Epithelial cell of prostate (primary cell): ENCODE data around the gene KLK15.

Experiments used
- DNase-seq: peaks from one replicate; pipeline ENCODE4 v3.0.0-alpha.2; 2011; ENCODE audit warnings: low read depth, low spot score
- H3K27ac ChIP-seq: fragments of 450-650 bp; 2 replicates; pipeline ENCODE4 v1.5.1; 2017; ENCODE audit warnings: mild to moderate bottlenecking

Gene KLK15

GRCh38 chr19:50844296-50844935, 11.0 kb upstream of the KLK15 start:
- H3K27ac ChIP-seq, result no peak overlapping the region

GRCh38 chr19:50843701-50844221, 10.4 kb upstream of the KLK15 start:
- DNase-seq, result no peak
- no peak overlapping the region for H3K27ac ChIP-seq

More at GRCh38 chr19:50844296-50844935, 11.0 kb upstream of the KLK15 start:
- no peak for DNase-seq

- no peak overlapping the region for H3K27ac ChIP-seq
- no peak for DNase-seq
Observed at GRCh38 chr19:50843205-50843604, 9.8 kb upstream of the KLK15 start.

GRCh38 chr19:50842130-50842529, 8.8 kb upstream of the KLK15 start:
- H3K27ac ChIP-seq, result no peak overlapping the region
- DNase-seq, result no peak

GRCh38 chr19:50839712-50840655, 6.6 kb upstream of the KLK15 start:
- H3K27ac ChIP-seq, result no peak overlapping the region
- DNase-seq, result no peak

GRCh38 chr19:50838239-50838638, 4.9 kb upstream of the KLK15 start:
- no peak overlapping the region for H3K27ac ChIP-seq
- no peak for DNase-seq

- no peak for DNase-seq
- no peak overlapping the region for H3K27ac ChIP-seq
Observed at GRCh38 chr19:50837300-50837699, 3.9 kb upstream of the KLK15 start.

- H3K27ac ChIP-seq, result no peak overlapping the region
- no peak for DNase-seq
Observed at GRCh38 chr19:50836543-50837195, 3.3 kb upstream of the KLK15 start.

GRCh38 chr19:50835785-50836542, 2.6 kb upstream of the KLK15 start:
- DNase-seq, result no peak
- no peak overlapping the region for H3K27ac ChIP-seq

GRCh38 chr19:50835103-50835784, 1.9 kb upstream of the KLK15 start:
- no peak overlapping the region for H3K27ac ChIP-seq
- DNase-seq, result no peak

GRCh38 chr19:50833802-50834167, 411 bp upstream of the KLK15 start:
- no peak for DNase-seq
- no peak overlapping the region for H3K27ac ChIP-seq

GRCh38 chr19:50832666-50833065, 708 bp downstream of the KLK15 start:
- no peak overlapping the region for H3K27ac ChIP-seq
- DNase-seq, result no peak

- DNase-seq, result no peak
Observed at GRCh38 chr19:50831026-50831396, 2.4 kb downstream of the KLK15 start.

GRCh38 chr19:50830266-50831025, 2.9 kb downstream of the KLK15 start:
- no peak for DNase-seq
- H3K27ac ChIP-seq, result no peak overlapping the region

More at GRCh38 chr19:50831026-50831396, 2.4 kb downstream of the KLK15 start:
- no peak overlapping the region for H3K27ac ChIP-seq

- H3K27ac ChIP-seq, result no peak overlapping the region
- no peak for DNase-seq
Observed at GRCh38 chr19:50829801-50830200, 3.6 kb downstream of the KLK15 start.

- DNase-seq, result no peak
- no peak overlapping the region for H3K27ac ChIP-seq
Observed at GRCh38 chr19:50827476-50827875, 5.9 kb downstream of the KLK15 start.

- H3K27ac ChIP-seq, result no peak overlapping the region
- DNase-seq, result no peak
Observed at GRCh38 chr19:50826492-50827240, 6.7 kb downstream of the KLK15 start.

GRCh38 chr19:50823389-50824042, 9.9 kb downstream of the KLK15 start, which contains the start of gene KLK1:
KLK1 (minus strand) TSS chr19:50823787; CDS start chr19:50823748, 39 bp downstream.
- no peak within 1 kb of the TSS for H3K27ac ChIP-seq
- no peak for DNase-seq
